ENCODE results near the gene ST6GALNAC3. TPM values are rescaled to one million over a fixed set of nuclear protein-coding genes. Genes with fewer than 3 reads are reported as not detected.

Gene ST6GALNAC3
- total RNA-seq, 2 donors from 2014 or later, result 4.6 to 13.3 TPM

- intact Hi-C loops (cut with DNase I), result no loop called here
- DNase-seq, result no peak
Observed at GRCh38 chr1:76501586-76502219, 427.2 kb downstream of the ST6GALNAC3 start.

GRCh38 chr1:76503100-76503499, 428.6 kb downstream of the ST6GALNAC3 start:
- no peak for DNase-seq
- no peak for ATAC-seq
- intact Hi-C loops (cut with DNase I), result no loop called here

More at GRCh38 chr1:76501586-76502219, 427.2 kb downstream of the ST6GALNAC3 start:
- ATAC-seq, result no peak

GRCh38 chr1:76503736-76504135, 429.2 kb downstream of the ST6GALNAC3 start:
- no peak for ATAC-seq
- no peak for DNase-seq
- intact Hi-C loops (cut with DNase I), result no loop called here

- intact Hi-C loops (cut with DNase I), result no loop called here
- no peak for ATAC-seq
Observed at GRCh38 chr1:76507376-76507775, 432.8 kb downstream of the ST6GALNAC3 start.

DNA sequence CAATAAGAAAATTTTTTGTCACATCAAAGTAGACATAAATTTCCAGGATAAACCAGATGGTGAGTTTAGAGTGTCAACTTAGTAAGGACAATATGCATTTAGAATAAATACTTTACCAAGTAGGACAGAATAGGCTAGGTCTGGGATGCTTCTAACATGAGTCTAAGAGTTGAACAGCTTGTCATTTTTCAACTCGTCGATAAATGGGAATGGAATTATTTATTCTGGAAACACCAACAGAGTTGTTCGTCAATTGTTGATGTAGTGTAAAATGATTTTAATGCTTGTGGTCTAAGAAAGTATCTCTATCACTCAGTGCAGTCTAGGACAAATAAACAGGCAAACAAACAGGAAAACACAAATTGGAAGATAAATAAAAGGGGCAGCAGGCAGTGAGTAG, 434.3 kb downstream of the ST6GALNAC3 start:
- ATAC-seq, result no peak
- no peak for DNase-seq
- intact Hi-C loops (cut with DNase I), result no loop called here

More at GRCh38 chr1:76507376-76507775, 432.8 kb downstream of the ST6GALNAC3 start:
- no peak for DNase-seq

DNA sequence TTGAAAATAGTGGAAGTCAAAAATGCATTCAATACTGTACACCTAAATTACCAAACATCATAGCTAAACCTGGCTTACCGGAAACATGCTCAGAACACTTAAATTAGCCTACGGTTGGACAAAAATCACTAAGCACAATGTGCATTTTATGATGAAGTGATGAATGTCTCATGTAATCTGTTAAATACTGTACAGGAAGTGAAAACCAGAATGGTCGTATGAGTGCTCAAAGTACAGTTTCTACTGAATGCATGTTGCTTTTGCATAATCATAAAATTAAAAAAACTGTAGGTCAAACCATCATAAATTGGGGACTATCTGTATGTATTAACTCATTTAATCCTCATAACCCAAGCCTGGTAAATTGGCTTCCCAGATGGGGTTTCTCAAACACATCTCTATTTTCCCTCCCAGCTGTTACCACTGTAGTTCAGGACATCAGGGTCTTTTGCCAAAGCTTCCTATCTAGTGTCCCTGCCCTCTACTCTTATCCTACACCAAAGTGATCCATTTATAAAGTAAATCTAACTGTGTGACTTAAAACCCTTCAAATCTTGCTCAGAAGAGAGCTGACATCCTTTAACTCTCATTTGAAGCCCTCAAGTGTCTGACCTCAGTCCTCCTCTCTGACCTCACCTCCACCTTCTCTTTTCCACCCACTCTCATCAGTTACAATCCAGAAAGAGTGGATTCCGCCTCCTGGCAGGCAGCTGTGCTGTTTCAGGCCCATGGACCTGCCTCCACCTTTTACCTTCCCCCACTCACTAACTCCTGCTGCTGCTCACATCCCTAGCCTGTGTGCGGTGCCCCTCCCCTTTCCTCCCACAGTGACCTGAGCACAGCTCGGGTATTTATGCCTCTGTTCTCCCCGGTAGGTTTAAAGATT, 436.4 kb downstream of the ST6GALNAC3 start:
- ATAC-seq (peak in 1 of 2 donors; percentile 29), DNase-seq (no peak)
- intact Hi-C loops (cut with DNase I), result no loop called here

GRCh38 chr1:76511558-76512179, 437.1 kb downstream of the ST6GALNAC3 start:
- ATAC-seq (no peak), DNase-seq (no peak)
- intact Hi-C loops (cut with DNase I), result no loop called here

- ATAC-seq, result no peak
Observed at GRCh38 chr1:76530953-76531352, 456.4 kb downstream of the ST6GALNAC3 start.

GRCh38 chr1:76541618-76542017, 467.1 kb downstream of the ST6GALNAC3 start:
- DNase-seq (no peak), ATAC-seq (no peak)
- intact Hi-C loops (cut with DNase I), result no loop called here

More at GRCh38 chr1:76530953-76531352, 456.4 kb downstream of the ST6GALNAC3 start:
- no peak for DNase-seq
- intact Hi-C loops (cut with DNase I), result no loop called here

DNA sequence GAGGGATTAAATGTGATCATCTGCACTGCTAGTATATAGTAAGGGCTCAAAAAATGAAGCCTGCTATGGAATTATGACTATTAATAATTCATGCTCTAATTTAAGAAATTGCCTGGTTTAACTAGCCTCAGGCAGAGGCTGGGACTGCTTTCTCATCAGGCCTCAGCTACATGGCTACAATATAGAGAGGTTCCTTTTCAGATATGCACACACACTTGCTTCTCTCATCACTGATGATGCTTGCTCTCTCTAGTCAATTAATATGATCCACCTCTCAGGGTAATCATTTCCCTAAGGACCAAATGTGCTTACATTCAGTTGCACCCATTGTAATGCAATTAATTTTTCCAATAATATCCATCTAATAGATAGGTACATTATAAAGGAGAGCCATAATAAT, 467.8 kb downstream of the ST6GALNAC3 start:
- DNase-seq (no peak), ATAC-seq (no peak)
- intact Hi-C loops (cut with DNase I), result no loop called here

DNA sequence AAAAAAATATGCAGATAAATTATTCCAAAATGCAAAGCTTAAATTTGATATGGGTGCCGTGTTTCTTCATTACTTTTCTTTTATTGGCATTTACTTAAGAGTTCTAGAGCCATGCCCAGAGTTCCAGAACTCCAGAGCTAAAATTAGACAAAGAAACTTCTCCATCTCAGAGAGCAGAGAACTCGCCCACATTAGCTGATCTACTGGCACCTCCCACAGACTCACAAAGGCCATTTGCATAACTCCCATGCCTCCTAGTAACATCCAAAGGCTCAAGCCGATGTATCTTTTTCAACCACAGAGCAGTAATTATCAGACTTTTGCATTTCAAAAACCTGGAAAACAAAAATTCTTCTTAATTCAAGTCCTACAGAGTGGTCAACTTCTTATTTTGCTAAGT, 468.9 kb downstream of the ST6GALNAC3 start:
- intact Hi-C loops (cut with DNase I), result no loop called here
- no peak for DNase-seq
- no peak for ATAC-seq

GRCh38 chr1:76546354-76546933, 471.9 kb downstream of the ST6GALNAC3 start:
- intact Hi-C loops (cut with DNase I), result no loop called here
- no peak for DNase-seq
- no peak for ATAC-seq

DNA sequence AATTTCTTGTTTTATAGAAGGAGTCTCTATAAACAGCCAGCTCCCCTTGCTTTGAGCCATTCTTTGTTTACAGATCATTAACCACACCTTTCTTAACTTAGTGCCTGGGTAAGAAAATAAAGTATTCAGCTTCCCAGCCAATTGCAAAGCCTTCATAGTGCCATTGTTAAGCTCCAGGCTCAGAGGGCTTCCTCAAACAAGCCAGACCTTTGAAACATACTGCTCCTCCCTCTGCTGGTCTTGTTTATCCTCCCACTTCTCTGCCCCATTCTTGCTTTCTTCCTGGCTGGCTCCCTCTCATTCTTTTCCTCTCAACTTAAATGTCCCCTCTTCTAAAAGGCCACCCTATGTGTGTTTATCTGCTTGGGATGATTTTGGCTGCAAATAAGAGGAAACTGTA, 473.4 kb downstream of the ST6GALNAC3 start:
- no peak for ATAC-seq
- intact Hi-C loops (cut with DNase I), result no loop called here
- no peak for DNase-seq

GRCh38 chr1:76548513-76549100, 474.1 kb downstream of the ST6GALNAC3 start:
- intact Hi-C loops (cut with DNase I), result no loop called here
- DNase-seq (no peak), ATAC-seq (no peak)

GRCh38 chr1:76554283-76554682, 479.7 kb downstream of the ST6GALNAC3 start:
- no peak for DNase-seq
- intact Hi-C loops (cut with DNase I), result no loop called here
- no peak for ATAC-seq

DNA sequence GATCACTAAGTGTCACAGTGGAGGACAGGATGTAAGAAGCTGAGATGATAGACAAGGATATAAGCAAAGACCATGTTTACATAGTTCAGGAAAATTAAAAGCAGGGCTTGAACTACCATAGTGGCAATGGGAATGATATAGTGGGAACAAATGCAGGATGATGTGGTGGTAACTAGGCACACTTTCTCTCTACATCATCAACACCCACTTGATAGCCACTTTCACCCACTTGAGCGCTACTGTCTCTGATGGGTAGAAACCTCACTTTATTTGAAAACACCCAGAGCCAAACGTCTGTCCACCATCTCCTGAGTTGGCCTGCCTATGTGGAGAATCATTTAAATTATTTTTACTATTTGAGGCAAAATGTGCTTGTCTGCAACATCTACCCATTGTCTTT, 487.7 kb downstream of the ST6GALNAC3 start:
- DNase-seq (no peak), ATAC-seq (peak in 1 of 2 donors; percentile 44)
- intact Hi-C loops (cut with DNase I), result no loop called here

DNA sequence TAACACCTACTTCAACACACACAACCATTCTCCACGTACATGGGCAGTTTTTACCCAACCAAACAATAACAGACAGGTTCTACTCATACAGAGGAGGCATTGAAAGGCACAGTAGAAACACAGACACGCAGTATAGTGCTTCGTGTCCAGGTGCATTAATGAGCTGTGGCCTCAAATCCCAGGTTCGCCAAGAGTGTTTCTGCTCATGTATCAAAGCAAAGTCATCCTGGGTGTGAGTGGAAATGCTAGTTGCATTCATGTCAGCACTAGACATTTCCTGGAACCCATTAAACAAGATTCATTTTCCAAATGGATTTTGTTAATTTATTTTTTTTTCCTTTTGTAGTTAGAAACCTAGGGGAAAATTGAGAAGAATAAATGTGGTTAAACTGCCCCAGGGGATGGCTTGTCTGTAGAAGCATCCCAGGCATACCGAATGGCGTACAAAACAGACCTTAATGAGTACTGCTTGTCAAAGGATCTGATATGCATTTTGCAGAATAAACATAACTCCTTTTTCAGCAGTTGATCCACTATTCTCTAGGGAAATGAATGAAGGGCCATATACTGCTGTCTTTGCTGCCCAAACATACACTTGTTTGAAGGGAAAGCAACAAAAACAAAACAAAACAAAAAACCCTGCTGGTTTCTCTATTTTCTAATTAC, 494.2 kb downstream of the ST6GALNAC3 start:
- DNase-seq, result no peak
- no peak for ATAC-seq
- intact Hi-C loops (cut with DNase I), result no loop called here

DNA sequence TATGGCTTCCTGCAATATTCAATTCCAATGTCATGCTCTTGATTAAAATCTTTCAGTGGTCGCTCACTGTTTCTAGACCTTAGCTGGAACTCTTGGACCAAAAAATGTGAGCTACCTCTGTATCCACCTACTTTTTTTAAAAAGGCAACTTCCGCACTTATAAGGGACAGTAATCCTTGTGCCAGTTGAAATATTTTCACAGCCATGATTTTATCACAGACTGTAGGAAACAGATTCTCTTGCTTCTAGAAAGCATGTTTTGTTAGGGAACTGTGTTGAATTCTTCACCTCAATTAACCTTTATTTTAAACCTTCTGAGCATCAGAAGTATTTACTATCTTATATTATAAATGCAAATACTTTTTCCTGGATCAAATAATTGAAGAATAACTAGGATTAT, 496.7 kb downstream of the ST6GALNAC3 start:
- intact Hi-C loops (cut with DNase I), result no loop called here
- no peak for ATAC-seq
- no peak for DNase-seq

GRCh38 chr1:76572229-76572628, 497.7 kb downstream of the ST6GALNAC3 start:
- no peak for ATAC-seq
- intact Hi-C loops (cut with DNase I), result no loop called here
- no peak for DNase-seq

Measured in left cardiac atrium (tissue), 4 donors.